Keratinocyte (primary cell): ENCODE measurements around the gene ASS1.

Source experiments
- CTCF ChIP-seq, 3 experiments: IDR thresholded peaks in 1 of 3; conservative IDR thresholded peaks in 1 of 3; optimal IDR thresholded peaks in 1 of 3; 2 replicates in 2 of 3; 3 replicates in 1 of 3; pipeline versions ENCODE3 to v1.5.1; 2011; ENCODE audit warnings: low read length in 3 of 3, mild to moderate bottlenecking in 3 of 3, moderate library complexity in 2 of 3, control low read depth in 1 of 3, inconsistent platforms in 1 of 3; ENCODE audit not compliant: insufficient read depth in 2 of 3; ENCODE audit errors: extremely low read depth in 1 of 3
- EZH2 ChIP-seq: IDR thresholded peaks from one replicate; pipeline ENCODE4 v1.6.1; 2012; ENCODE audit warnings: inconsistent platforms, mild to moderate bottlenecking, low read length, moderate library complexity

DNA sequence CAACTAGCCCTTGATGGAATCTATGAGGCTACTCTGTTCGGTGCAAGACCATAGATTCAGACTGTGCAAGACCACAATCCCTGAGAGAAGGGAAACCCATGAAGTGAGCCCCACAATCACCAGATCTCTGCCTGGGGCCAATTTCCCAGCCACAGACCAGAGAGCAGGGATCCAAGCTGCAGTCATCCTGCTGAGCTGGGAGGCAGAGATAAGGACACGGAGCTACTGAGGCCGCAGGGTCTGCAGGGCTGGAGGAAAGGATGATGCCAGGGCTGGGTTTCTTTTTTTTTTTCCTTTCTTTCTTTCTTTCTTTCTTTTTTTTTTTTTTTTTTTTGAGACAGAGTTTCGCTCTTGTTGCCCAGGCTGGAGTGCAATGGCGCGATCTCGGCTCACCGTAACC is 86.9 kb downstream of the ASS1 start:
- no peak for TF ChIP-seq CTCF (optimal IDR thresholded peaks at IDR 0.05 in 1 of 3, IDR thresholded peaks at IDR 0.05 in 1 of 3, conservative IDR thresholded peaks at IDR 0.05 in 1 of 3; ENCODE audit: extremely low read depth in 1 of 3, insufficient read depth in 2 of 3, low read length in 3 of 3)
- no peak for TF ChIP-seq EZH2
